ENCODE data around the gene CNTNAP2.

Gene CNTNAP2

DNA sequence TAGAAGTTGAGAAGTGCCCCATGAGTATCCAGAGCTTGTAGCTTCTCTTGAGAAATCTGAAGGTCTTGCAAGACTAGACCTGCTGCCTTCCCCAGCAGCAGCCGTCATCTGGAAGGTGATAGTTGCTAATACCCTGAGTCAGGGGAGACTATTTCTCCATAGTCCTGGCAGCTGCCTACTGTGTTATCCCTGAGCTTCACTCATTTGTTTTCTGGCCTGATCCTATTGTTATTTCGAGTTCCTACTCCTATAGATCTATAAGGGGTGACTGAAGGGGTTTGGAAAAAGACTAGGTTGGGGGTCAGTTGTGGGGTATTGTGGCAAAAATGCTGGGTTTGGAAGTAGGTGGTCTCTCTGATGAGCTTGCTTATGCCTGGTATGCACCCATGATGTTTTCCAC is 297.8 kb downstream of the CNTNAP2 start:
- DNase-seq (ENCODE audit: low read depth in 2 of 2, low spot score in 1 of 2), result no peak

- DNase-seq (ENCODE audit: low read depth in 2 of 2, low spot score in 1 of 2), result no peak
These were observed 298.3 kb downstream of the CNTNAP2 start for GRCh38 chr7:146414937-146415336.

- no peak for DNase-seq (ENCODE audit: low read depth in 2 of 2, low spot score in 1 of 2)
These were observed 300.6 kb downstream of the CNTNAP2 start for GRCh38 chr7:146417176-146417575.

GRCh38 chr7:146423446-146423845 is 306.8 kb downstream of the CNTNAP2 start:
- no peak for DNase-seq (ENCODE audit: low read depth in 2 of 2, low spot score in 1 of 2)

- DNase-seq (ENCODE audit: low read depth in 2 of 2, low spot score in 1 of 2), result no peak
These were observed 307.5 kb downstream of the CNTNAP2 start for GRCh38 chr7:146424084-146424483.

DNA sequence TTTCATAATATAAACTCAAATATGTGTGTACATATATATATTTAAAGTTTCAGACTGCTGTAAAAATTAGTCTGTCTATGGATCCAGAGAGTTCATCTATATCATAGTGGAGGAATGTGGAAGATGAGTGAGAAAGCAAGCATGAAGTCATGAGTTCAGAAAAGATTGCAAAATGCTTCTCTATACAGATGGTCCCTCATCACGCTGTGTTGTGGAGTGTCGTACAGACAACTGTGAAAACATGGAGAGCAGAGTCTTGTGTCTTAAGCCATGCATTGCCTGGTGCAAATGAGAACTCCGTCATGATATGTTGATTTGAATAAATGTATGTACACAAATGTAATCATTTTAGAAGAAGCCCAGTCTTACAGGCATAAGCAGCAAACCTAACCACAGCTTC is 316.9 kb downstream of the CNTNAP2 start:
- DNase-seq (ENCODE audit: low read depth in 2 of 2, low spot score in 1 of 2), result no peak

GRCh38 chr7:146443102-146443501 is 326.5 kb downstream of the CNTNAP2 start:
- DNase-seq (ENCODE audit: low read depth in 2 of 2, low spot score in 1 of 2), result no peak

GRCh38 chr7:146449625-146450024 is 333.0 kb downstream of the CNTNAP2 start:
- DNase-seq (ENCODE audit: low read depth in 2 of 2, low spot score in 1 of 2), result no peak

- no peak for DNase-seq (ENCODE audit: low read depth in 2 of 2, low spot score in 1 of 2)
These were observed 338.6 kb downstream of the CNTNAP2 start for GRCh38 chr7:146455091-146455655.

GRCh38 chr7:146479040-146479439 is 362.4 kb downstream of the CNTNAP2 start:
- DNase-seq (ENCODE audit: low read depth in 2 of 2, low spot score in 1 of 2), result no peak

DNA sequence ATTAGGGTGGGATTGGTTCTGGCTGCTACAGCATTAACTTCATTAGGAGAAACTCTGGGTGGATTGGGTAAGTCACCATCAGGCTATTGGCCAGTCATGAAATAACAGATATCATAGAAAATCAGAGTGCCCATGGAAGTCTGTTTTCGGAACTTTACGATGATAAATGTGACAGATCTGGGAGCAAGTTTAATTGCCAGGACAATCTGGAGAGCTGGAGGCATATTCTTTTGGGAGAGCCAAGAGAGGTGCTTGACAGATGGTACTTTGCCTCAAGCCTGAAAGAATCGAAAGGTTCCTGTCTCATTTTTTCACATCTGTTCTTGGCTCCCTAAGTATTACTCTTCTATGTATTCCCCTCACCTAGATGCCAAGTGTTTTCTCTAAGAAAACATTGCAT is 369.9 kb downstream of the CNTNAP2 start:
- no peak for DNase-seq (ENCODE audit: low read depth in 2 of 2, low spot score in 1 of 2)

DNA sequence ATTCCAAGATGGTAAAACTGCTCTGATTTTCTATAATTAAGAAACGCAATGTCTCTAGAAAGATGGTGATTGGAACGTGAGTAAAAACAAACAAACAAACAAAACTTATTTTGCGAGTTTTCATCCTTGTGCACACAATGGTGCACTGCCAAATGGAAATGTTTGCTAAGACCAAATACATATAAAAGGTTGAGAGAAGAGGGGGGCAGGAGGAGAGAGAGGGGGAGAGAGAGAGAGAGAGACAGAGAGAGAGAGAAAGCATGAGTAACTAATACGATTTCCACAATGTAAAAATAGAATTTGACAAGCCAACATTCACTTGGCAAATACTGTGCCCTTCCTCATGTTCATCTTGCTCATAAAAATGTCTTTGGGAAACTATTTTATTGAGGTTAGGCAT is 375.4 kb downstream of the CNTNAP2 start:
- no peak for DNase-seq (ENCODE audit: low read depth in 2 of 2, low spot score in 1 of 2)

DNA sequence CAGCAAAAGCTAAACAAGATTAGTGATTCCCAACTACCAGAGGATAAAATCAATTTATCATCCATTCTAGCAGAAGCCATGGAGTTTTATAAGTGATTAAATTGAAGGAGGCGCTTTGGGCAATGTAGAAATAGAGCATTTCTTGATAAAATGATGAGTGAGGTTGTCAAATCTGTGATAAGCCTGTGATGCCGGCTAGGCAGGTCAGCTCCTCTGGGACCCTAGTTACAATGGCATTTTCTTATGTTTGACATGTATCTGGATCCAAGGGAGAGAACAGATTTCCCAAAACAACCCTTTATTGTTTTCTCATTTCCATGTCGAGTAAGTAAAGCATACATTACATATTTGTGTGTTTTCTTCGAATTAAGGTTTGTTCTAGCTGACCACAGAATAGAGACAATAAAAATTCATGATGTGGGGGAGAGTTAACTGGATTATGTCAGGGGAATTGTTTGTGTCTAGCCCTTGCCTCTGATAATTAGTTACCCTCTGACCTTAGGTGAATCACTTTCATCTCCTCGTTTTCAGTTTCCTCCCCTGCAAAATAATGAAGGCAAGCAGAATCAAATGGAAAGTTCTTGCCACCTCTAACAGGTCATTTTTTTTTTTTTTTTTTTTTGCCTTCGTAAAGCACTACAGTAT is 378.5 kb downstream of the CNTNAP2 start:
- DNase-seq (ENCODE audit: low read depth in 2 of 2, low spot score in 1 of 2), result no peak

DNA sequence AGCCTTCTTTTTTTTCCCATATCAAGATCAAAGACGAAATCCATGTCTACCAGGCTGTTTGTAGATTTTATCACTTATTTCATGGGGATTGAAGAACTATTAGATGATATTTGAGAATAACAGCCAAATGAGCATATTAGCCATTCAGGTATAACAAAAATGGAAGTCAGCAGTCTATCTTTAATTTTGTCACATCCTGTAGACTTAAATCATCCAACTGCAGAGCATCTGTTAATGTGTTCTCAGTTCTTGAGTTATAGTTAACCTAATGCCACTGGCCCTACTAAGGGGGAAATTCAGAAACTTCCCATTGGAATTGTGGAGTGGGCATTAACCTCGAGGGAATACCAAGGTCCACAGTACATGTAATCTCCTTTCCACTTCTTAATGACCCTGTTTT is 380.1 kb downstream of the CNTNAP2 start:
- no peak for DNase-seq (ENCODE audit: low read depth in 2 of 2, low spot score in 1 of 2)

DNA sequence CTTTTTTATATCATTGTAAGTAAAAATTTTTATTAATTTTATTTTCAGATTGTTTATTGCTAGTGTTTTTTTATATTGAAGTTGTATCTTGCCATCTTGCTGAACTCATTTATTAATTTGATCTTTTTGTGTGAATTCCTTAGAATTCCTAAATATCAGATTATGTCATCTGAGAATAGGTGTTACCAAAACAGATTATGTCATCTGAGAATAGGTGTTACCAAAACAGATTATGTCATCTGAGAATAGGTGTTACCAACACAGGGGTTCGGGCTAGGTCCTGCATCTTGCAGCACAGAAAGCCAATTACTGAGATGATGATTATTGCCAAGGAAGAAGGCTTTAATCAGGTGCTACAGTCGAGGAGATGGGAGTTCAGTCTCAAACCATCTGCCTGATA is 383.4 kb downstream of the CNTNAP2 start:
- no peak for DNase-seq (ENCODE audit: low read depth in 2 of 2, low spot score in 1 of 2)

DNA sequence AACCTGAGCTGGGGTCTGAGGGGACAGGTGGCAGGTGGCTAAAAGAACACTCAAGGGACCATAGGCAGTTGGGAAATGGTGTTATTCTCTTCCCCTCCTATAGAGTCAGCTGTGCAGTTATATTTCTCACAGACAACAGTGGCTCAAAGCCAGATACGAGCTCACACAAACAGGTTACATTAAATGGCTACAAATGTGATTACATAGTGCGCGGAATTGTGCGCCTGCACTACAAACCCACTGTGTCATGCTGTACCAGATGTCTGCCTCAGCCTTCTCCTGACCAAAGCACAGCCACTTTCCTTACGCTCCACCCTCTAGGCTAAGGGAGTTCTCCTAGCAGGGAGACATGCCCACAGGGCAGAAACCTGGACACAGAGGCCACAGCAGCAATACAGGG is 387.2 kb downstream of the CNTNAP2 start:
- no peak for DNase-seq (ENCODE audit: low read depth in 2 of 2, low spot score in 1 of 2)

DNA sequence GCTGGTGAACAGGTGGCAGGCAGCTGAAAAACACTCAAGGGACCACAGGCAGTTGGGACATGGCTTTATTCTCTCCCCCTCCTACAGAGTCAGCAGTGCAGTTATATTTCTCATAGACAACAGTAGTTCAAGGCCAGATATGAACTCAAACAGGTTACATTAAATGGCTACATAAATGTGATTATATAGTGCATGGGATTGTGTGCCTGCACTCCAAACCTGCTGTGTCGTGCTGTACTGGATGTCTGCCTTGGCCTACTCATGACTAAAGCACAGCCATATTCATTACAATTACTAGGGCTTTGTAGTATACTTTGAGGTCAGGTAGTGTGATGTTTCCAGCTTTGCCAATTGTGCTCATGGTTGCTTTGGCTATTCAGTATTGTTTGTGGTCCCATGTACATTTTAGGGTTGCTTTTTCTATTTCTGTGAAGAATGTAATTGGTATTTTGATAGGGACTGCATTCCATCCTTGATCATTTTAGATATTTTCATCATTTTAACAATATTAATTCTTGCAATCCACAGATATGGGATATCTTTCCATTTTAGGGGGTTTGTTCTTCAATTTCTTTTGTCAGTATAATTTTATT is 393.6 kb downstream of the CNTNAP2 start:
- DNase-seq (ENCODE audit: low read depth in 2 of 2, low spot score in 1 of 2), result no peak

DNA sequence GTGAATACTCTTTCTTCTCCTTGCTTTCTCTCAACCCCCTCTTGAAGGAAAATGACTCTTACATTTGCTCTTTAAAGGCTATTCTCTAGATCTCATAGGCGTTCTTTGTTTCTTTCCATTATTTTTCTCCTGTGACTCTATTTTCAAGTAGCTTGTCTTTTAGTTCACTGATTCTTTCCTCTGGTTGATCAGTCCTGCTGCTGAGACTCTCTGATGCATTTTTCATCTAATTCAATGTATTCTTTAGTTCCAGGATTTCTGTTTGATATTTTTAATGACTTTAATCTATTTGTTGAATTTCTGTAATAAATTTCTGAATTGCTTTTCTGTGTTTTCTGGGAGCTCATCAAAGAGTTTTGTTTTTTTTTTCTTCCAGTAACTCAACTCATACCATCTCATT is 397.7 kb downstream of the CNTNAP2 start:
- no peak for DNase-seq (ENCODE audit: low read depth in 2 of 2, low spot score in 1 of 2)

DNA sequence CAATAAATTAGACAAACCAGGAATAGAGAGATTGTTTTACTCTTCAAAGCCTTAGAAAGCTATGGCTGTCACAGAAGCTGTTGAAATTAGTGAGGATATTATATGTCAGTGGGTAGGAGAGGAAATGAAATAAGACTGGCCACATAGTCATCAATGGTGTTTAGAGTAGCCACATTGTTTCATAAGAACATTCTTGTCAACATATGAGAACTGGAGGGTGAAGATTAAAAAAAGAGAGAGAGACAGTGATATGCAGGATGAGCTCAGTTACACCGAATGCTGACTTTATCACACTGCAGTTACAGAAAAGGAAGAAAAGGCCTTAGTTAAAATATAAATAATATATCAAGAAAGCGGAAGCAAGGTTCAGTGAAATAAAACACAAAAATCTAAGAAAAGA is 412.0 kb downstream of the CNTNAP2 start:
- DNase-seq (ENCODE audit: low read depth in 2 of 2, low spot score in 1 of 2), result no peak

DNA sequence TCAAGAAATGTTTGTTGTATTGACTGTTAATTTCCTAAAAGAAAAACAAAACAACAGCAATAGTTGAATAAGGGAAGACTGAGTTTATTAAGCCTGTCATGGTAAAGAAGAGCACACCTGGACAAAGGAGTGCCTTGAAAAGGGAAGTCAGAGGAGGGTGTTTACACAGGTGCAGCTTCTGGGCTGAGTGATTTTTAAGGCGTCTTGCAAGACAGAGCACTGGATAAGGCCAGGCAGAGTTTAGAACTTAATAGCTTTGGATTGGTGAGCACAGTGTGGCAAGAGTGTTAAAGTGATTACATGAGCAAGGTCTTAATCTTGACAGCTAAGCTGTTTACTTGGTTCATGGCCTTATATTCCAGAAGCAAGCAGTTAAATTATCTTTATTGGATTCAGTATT is 423.2 kb downstream of the CNTNAP2 start:
- no peak for DNase-seq (ENCODE audit: low read depth in 2 of 2, low spot score in 1 of 2)

DNA sequence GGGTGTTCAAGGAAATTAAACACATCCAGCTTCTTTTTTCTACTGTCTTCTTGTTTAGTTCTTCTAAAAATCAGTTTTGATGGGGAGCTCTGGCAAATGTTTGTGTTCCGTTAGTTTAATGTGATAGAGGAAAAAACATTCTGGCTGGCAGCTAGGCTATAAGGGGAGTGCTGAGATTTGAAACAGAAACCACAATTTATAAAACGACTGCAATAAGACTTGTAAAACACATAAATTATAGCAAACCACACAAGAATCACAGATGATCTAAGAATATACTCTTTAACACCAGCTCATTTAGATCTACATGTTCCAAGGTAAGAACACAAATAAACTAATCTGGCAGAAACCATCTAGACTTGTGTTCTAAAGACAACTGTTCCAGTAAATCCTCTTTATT is 425.5 kb downstream of the CNTNAP2 start:
- DNase-seq (ENCODE audit: low read depth in 2 of 2, low spot score in 1 of 2), result no peak

- no peak for DNase-seq (ENCODE audit: low read depth in 2 of 2, low spot score in 1 of 2)
These were observed 428.1 kb downstream of the CNTNAP2 start for GRCh38 chr7:146544748-146545147.

DNA sequence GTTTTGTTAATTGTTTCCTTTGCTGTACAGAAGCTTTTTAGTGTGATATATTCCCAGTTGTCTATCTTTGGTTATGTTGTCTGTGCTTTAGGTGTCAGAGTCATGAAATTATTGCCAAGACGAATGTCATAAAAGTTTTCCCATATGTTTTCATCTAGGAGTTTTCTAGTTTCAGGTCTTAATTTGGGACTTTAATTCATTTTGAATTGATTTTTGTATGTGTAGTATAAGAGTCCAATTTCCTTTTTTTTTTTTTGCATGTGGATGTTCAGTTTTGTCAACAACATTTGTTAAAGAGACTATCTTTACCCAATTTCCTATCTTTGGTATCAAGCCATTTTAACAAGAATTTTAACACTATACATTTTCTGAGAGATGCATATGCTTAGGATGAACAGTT is 432.2 kb downstream of the CNTNAP2 start:
- no peak for DNase-seq (ENCODE audit: low read depth in 2 of 2, low spot score in 1 of 2)

All from stimulated activated CD8-positive, alpha-beta memory T cell treated with anti-CD3 and anti-CD28 coated beads, Interleukin-4, amount 100 ng/mL, for 4 hours (primary cell).